AG10803 (cell line): ENCODE data around the gene CACNA1C.

Experiments
- DNase-seq: peaks from one replicate; pipeline ENCODE4 v3.0.0; 2010; ENCODE audit warnings: low read depth
- H3K4me3 ChIP-seq: 2 replicates; pipeline ENCODE4 v1.5.1; 2011; ENCODE audit warnings: mild to moderate bottlenecking, low read length, control low read depth
- TF ChIP-seq, protein P1 (sequence below): conservative IDR thresholded peaks from 2 replicates; pipeline ENCODE4 v1.5.1; 2011; ENCODE audit warnings: mild to moderate bottlenecking, low read length, control low read depth, inconsistent platforms

Gene CACNA1C

DNA sequence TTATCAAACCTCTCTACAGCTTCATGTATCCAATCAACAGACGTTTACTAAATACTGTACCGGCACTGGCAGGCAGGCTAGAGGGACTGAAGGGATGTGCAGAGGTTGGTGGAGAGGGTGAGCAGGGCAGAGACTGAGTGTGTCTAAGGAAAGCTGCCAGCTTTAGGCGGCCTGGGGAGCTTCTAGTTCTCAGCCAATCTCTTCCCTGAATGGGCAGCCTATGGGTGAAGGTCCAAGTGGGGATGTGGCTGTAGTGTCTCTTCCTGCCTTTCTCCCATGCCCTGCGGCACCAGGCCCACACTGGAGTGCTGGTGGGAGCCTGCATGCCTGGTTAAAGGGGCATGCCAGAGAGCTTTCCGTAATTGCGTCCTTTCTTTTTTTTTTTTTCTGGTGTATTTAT is 239.8 kb downstream of the CACNA1C start:
- TF ChIP-seq, protein P1, sequence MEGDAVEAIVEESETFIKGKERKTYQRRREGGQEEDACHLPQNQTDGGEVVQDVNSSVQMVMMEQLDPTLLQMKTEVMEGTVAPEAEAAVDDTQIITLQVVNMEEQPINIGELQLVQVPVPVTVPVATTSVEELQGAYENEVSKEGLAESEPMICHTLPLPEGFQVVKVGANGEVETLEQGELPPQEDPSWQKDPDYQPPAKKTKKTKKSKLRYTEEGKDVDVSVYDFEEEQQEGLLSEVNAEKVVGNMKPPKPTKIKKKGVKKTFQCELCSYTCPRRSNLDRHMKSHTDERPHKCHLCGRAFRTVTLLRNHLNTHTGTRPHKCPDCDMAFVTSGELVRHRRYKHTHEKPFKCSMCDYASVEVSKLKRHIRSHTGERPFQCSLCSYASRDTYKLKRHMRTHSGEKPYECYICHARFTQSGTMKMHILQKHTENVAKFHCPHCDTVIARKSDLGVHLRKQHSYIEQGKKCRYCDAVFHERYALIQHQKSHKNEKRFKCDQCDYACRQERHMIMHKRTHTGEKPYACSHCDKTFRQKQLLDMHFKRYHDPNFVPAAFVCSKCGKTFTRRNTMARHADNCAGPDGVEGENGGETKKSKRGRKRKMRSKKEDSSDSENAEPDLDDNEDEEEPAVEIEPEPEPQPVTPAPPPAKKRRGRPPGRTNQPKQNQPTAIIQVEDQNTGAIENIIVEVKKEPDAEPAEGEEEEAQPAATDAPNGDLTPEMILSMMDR: no peak
- no peak overlapping the region for H3K4me3 ChIP-seq
- DNase-seq: no peak

DNA sequence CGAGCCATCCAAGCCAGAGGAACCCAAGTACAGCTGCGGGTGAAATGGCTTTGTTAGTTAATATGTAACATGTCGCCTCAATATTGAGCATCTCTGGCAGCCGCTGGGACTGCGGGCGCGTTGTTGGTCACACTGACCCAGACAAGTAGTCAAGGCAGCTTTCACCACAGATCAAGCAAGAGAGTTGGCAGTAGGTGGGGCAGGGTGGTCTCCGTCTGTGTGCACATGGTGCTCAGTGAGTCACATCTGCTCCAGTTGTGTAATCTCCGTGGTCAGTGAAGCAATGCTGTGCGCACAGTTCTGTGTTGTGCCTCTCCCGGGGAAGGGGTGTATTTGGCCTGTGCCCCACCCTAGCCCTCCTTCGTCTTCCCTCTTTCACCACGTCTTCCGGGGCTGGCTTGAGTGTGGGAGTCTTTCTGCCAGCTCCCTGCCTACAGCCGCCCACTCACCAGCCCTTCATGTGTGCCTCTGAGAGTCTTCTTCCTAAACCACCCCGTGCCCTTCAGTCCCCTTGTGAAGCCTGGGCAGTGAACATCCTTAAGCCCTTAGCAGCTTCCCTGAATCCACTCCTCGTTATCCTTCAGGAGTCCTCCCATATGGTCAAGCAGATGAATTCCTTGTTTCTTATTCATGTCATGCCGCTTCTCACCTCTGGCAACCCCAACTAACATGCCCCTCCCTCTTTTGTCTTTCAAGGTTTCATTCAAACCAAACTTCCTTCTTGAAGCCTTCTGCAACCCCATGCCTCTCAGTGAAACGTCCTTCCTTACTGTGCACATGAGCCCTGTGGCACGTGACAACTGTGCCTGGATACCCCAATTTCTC is 242.1 kb downstream of the CACNA1C start:
- H3K4me3 ChIP-seq: no peak overlapping the region
- TF ChIP-seq, protein P1: no peak
- DNase-seq: peak; percentile 85

DNA sequence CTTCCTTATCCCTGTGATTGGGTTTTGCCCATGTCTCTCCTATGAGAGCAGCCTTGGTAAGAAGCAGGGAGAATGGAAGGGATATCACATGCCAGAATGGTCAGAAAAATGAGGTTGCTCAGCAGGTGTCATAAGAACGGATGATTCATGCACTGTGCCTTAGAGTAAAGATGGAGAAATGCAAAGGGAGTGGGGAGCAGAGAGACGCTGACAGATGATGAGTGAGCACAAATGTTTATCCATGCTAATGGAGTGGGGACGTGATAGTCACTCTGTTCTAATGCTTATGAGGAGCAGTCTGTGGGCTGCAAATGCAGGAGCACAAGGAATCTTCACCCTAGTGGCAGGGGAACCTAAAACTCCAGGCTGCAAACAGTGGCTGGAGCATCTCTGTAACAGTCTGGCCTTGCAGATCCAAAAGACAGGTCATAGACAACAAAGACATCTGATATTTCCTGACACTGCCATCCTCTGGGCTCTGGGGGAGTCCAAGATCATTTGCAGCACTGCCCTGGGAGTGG is 243.2 kb downstream of the CACNA1C start:
- H3K4me3 ChIP-seq: no peak overlapping the region
- peak; percentile 66 for DNase-seq
- TF ChIP-seq, protein P1: peak; percentile 18; the same call in 1 of the 2 replicates

DNA sequence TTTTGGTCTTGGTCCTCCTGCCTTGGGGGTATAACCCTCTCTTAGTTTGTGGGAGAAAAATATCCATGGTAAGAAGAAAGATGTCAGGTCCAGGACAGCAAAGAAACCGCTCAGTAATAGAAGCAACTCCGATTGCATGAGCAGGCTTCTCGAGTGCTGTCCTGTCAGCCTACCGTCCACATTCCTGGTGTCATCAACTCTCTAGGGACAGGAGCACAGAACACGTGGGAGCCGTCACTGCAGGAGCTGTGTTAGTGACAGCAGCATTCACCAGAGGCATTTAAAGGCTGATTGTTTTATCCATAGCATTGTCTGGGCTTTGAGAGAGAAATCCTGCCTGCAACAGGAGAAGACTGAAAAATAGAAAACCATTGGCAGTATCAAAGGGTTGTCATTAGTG is 244.2 kb downstream of the CACNA1C start:
- no peak overlapping the region for H3K4me3 ChIP-seq
- TF ChIP-seq, protein P1: no peak
- no peak for DNase-seq

DNA sequence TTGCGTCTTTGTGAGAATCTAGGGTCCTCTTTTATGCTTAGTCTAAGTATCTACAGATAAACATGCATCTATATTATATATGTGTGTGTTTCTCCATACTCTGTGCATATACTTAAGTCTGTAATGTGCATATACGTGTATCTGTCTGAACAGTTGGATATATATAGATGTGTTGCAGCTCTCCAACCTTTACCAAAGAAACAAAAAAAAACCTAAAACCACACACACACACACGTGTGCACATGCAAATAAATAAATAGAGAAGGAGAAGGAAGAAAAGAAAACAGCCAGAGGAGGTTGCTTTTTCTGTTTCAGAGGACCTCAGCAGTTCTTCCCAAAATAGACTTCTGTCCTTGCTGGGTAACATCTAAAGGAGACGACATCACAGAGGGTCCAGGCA is 244.9 kb downstream of the CACNA1C start:
- TF ChIP-seq, protein P1: no peak
- no peak overlapping the region for H3K4me3 ChIP-seq
- DNase-seq: no peak

DNA sequence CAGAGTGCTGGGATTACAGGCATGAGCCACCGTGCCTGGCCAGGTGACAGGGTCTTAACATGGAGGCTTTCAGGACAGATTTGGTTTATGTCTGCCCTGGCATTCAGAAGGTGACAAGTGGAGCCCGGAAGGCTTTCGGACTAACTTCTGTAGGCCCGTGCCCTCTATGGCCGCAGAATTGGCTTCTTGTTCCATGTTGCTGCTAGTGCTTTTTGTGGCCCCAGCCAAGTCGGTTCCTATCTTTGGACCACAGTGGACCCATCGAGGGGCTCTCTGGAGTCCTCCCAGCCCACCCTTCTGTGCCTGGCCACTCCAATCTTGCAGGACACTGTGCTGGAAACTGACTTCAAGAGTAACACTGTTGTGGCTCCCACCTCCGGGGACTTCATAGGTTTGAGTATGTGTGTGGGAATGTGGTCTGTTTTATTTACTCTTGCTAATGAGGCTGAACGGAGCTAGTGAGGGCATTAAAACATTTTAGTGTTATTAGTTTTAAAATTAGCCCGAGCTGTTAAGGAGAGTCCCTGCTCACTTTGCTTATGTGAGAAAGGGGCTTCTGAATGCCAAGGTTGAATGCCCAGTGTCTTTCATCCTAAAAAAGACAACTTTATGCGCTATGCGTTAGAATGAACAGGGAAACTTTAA is 245.9 kb downstream of the CACNA1C start:
- no peak overlapping the region for H3K4me3 ChIP-seq
- TF ChIP-seq, protein P1: no peak
- no peak for DNase-seq
